SJCRH30 (cell line): Measurements from ENCODE around the gene RAB11B. TPM values are rescaled to one million over a fixed set of nuclear protein-coding genes. Genes with fewer than 3 reads are reported as not detected.
"Not testable (repeated sequence)": the region's sequence is repeated elsewhere in the genome, so short reads cannot be mapped to it uniquely, and the experiment has no call there.

ENCODE experiments used
- DNase-seq, 2 experiments: peaks; one replicate each; pipeline ENCODE4 v3.0.0-alpha.2; 2015 to 2020
- H3K27ac ChIP-seq: fragments of 250-450 bp; sonication (Bioruptor Pico); 2 replicates; pipeline ENCODE4 v1.5.1; 2020; ENCODE audit warnings: mild to moderate bottlenecking, moderate library complexity
- H3K27me3 ChIP-seq: fragments of 250-450 bp; sonication (Bioruptor Pico); 2 replicates; pipeline ENCODE4 v1.5.1; 2020; ENCODE audit warnings: mild to moderate bottlenecking, moderate library complexity
- H3K36me3 ChIP-seq: fragments of 250-450 bp; sonication (Bioruptor Pico); 2 replicates; pipeline ENCODE4 v1.5.1; 2020; ENCODE audit warnings: mild to moderate bottlenecking, moderate library complexity
- H3K4me1 ChIP-seq: fragments of 250-450 bp; sonication (Bioruptor Pico); 2 replicates; pipeline ENCODE4 v1.5.1; 2020; ENCODE audit warnings: mild to moderate bottlenecking, moderate library complexity
- H3K4me3 ChIP-seq: fragments of 250-450 bp; sonication (Bioruptor Pico); 2 replicates; pipeline ENCODE4 v1.5.1; 2020; ENCODE audit warnings: mild to moderate bottlenecking, moderate library complexity
- H3K9me3 ChIP-seq: fragments of 250-450 bp; sonication (Bioruptor Pico); replicated peaks from 2 replicates; pipeline ENCODE4 v1.5.1; 2020; ENCODE audit warnings: mild to moderate bottlenecking, moderate library complexity
- total RNA-seq: library from RNA; depleted of rRNA; stranded (reverse); fragments of >200 nt; shearing (Covaris generic); gene quantifications from 2 replicates; pipeline ENCODE4 v1.2.3, GENCODE V29; 2014

The RAB11B gene
- total RNA-seq, 1 experiment from 2014 or later = 17.7 TPM

DNA sequence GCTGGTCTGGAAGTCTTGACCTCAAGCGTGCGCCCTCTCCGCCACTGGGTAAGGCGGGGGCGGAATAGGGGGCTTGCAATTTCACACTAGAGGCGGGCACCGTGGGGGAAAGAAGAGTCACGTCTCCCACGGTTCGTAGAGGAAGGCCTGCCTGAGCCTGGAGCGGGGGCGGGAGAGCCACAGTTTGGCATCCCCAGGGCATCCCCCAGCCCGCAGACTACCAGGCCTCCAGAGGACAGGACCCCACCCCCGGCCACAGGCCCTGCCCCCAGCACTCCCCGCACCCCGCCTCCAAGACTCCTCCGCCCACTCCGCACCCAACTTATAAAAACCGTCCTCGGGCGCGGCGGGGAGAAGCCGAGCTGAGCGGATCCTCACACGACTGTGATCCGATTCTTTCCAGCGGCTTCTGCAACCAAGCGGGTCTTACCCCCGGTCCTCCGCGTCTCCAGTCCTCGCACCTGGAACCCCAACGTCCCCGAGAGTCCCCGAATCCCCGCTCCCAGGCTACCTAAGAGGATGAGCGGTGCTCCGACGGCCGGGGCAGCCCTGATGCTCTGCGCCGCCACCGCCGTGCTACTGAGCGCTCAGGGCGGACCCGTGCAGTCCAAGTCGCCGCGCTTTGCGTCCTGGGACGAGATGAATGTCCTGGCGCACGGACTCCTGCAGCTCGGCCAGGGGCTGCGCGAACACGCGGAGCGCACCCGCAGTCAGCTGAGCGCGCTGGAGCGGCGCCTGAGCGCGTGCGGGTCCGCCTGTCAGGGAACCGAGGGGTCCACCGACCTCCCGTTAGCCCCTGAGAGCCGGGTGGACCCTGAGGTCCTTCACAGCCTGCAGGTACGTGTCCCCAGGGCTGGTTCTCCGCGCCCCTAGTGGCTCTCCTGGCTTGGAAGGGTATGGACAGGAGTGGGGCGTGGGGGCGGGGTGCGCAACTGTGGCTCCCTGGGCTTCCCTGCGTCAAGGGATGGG, 26.1 kb upstream of the RAB11B start, which contains the start of gene ANGPTL4:
ANGPTL4 (plus strand) TSS at position 353 of the 969 bp plus-strand sequence; CDS start at position 520, 167 bp downstream.
- no peak for DNase-seq
- Histone ChIP-seq H3K9me3 (no peaks in the 10 kb centered on the region), H3K4me1 (peaks cover 28% of the 10 kb centered on the region), H3K27me3 (no peaks in the 10 kb centered on the region), H3K4me3 (no peak within 1 kb of the TSS), H3K27ac (no peak within 1 kb of the TSS), H3K36me3 (no peaks in the 10 kb centered on the region)

GRCh38 chr19:8366121-8366581, 24.0 kb upstream of the RAB11B start:
- Histone ChIP-seq H3K4me1 (peaks cover 39% of the 10 kb centered on the region), H3K27me3 (no peaks in the 10 kb centered on the region), H3K27ac (peak overlapping the region; percentile 95), H3K4me3 (no peak overlapping the region), H3K36me3 (no peaks in the 10 kb centered on the region), H3K9me3 (no peaks in the 10 kb centered on the region)
- no peak for DNase-seq

- H3K27me3 ChIP-seq = no peaks in the 10 kb centered on the region
- no peaks in the 10 kb centered on the region for H3K9me3 ChIP-seq
- H3K4me1 ChIP-seq = peaks cover 32% of the 10 kb centered on the region
- peak; percentile 82 to 86 for DNase-seq
- peak overlapping the region; percentile 95 for H3K27ac ChIP-seq
- H3K36me3 ChIP-seq = no peaks in the 10 kb centered on the region
- peak overlapping the region; percentile 43 for H3K4me3 ChIP-seq
Observed at GRCh38 chr19:8366961-8367326, 23.2 kb upstream of the RAB11B start.

DNA sequence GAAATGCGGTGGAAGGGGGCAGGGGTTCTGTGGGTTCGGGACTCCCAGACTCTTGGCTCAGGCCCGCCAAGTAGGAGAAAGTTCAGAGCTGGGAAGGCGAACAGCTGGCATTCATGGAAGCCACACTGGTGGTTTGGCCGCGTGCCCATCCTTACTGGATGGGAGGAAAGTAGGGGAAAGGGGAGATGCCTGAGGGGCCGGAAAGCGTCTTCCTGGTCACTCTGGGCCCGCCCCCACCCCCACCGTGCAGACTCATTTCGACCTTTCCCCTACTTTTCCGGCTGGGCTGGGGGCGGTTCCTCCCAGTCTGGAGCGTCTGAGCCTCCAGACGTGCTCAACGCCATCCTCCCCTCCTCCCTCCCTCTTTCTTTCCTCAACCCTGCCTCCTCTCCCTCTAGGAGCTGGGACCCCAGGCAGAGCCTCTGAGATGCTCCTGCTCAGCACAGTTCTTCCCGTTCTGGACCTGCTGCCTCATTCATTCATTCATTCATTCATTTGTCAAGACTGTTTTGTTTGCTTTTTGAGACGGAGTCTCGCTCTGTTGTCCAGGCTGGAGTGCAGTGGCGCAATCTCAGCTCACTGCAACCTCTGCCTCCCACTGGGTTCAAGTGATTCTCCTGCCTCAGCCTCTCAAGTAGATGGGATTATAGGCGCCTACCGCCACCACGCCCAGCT, 22.7 kb upstream of the RAB11B start:
- H3K9me3 ChIP-seq = no peaks in the 10 kb centered on the region
- peak overlapping the region; percentile 43 for H3K4me3 ChIP-seq
- peak overlapping the region; percentile 95 for H3K27ac ChIP-seq
- peaks cover 30% of the 10 kb centered on the region for H3K4me1 ChIP-seq
- H3K27me3 ChIP-seq = no peaks in the 10 kb centered on the region
- peak; percentile 99 to 100 for DNase-seq
- no peaks in the 10 kb centered on the region for H3K36me3 ChIP-seq

DNA sequence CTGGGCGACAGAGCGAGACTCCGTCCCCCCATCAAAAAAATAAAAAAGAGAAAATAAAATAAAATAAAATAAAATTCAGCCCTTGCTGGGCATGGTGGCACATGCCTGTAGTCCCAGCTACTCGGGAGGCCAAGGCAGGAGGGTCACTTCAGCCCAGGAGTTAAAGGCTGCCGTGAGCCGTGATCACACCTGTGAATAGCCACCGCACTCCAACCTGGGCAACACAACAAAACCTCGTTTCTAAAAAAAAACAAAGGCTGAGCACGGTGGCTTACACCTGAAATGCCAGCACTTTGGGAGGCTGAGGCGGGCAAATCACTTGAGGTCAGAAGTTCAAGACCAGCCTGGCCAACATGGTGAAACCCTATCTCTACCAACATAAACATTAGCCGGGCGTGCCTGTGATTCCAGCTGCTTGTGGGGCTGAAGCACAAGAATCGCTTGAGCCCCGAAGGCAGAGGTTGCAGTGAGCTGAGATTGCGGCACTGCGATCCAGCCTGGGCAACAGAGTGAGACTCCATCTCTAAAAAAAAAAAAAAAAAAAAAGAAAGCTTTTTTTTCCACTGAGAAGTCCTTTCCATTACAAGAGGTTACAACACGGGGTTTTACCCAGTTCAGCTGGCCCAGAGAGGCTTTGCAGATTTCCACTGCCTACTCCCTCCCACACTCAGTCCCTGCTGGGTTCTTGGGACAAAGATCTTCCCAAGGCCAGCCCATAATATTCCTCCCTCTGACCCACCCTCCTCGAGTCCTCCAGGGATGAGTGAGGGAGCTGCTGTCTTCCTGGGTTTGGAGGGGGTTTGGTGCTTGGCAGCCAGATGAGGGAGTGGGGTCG, 19.8 kb upstream of the RAB11B start:
- DNase-seq = peak; percentile 74 to 79
- H3K36me3 ChIP-seq = no peaks in the 10 kb centered on the region
- peak overlapping the region; percentile 36; the same call in 1 of the 2 replicates for H3K27ac ChIP-seq
- no peaks in the 10 kb centered on the region for H3K9me3 ChIP-seq
- H3K4me3 ChIP-seq = no peak overlapping the region
- peaks cover 30% of the 10 kb centered on the region for H3K4me1 ChIP-seq
- no peaks in the 10 kb centered on the region for H3K27me3 ChIP-seq

DNA sequence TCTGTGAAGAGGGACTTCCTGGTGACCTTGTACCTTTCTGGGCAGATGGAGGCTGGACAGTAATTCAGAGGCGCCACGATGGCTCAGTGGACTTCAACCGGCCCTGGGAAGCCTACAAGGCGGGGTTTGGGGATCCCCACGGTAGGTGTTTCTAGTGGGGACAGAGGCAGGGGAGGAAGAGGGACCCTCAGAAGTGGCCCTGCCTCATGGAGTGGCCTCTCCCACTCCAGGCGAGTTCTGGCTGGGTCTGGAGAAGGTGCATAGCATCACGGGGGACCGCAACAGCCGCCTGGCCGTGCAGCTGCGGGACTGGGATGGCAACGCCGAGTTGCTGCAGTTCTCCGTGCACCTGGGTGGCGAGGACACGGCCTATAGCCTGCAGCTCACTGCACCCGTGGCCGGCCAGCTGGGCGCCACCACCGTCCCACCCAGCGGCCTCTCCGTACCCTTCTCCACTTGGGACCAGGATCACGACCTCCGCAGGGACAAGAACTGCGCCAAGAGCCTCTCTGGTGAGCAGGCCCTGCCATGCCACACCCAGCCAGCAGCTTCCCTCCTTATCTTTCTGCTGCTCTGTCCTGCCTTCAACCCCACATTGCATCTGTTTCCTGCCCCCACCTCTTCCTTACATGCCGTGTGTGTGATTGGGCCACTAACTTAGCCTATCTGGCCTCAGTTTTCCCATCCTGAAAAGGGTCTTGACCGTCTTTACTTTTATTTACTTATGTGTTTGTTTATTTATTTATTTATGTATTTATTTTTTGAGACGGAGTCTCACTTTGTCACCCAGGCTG, 19.0 kb upstream of the RAB11B start:
- Histone ChIP-seq H3K4me1 (peaks cover 28% of the 10 kb centered on the region), H3K27me3 (no peaks in the 10 kb centered on the region), H3K36me3 (no peaks in the 10 kb centered on the region), H3K27ac (peak overlapping the region; percentile 36; the same call in 1 of the 2 replicates), H3K9me3 (no peaks in the 10 kb centered on the region), H3K4me3 (no peak overlapping the region)
- no peak for DNase-seq

DNA sequence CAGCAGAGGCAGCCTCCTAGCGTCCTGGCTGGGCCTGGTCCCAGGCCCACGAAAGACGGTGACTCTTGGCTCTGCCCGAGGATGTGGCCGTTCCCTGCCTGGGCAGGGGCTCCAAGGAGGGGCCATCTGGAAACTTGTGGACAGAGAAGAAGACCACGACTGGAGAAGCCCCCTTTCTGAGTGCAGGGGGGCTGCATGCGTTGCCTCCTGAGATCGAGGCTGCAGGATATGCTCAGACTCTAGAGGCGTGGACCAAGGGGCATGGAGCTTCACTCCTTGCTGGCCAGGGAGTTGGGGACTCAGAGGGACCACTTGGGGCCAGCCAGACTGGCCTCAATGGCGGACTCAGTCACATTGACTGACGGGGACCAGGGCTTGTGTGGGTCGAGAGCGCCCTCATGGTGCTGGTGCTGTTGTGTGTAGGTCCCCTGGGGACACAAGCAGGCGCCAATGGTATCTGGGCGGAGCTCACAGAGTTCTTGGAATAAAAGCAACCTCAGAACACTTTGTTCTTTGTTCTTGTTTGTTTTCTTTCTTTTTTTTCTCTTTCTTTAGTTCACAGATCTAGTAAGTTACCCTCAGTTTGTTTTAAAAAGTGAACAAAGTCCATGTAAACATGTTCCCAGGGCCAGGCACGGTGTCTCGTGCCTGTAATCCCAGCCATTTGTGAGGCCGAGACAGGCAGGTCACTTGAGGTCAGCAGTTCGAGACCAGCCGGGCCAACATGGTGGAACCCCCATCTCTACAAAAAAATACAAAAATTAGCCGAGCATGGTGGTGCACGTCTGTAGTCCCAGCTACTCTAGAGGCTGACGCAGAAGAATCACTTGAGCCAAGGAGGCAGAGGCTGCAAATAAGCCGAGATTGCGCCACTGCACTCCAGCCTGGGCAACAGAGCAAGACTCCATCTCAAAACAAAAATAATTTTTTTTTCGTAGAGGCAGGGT, 16.0 kb upstream of the RAB11B start:
- Histone ChIP-seq H3K4me1 (peaks cover 11% of the 10 kb centered on the region), H3K27me3 (no peaks in the 10 kb centered on the region), H3K36me3 (no peaks in the 10 kb centered on the region), H3K27ac (no peak overlapping the region), H3K9me3 (no peaks in the 10 kb centered on the region), H3K4me3 (no peak overlapping the region)
- no peak for DNase-seq

DNA sequence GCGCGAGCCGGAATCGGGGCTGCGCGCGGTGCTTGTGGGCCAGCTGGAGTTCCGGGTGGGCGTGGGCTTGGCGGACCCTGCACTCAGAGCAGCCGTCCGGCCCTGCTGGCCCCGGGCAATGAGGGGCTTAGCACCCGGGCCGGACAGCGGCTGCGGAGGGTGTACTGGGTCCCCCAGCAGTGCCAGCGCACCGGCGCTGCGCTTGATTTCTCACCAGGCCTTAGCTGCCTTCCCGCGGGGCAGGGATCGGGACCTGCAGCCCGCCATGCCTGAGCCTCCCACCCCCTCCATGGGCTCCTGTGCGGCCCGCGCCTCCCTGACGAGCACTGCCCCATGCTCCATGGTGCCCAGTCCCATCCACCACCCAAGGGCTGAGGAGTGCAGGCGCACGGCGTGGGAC, 14.4 kb upstream of the RAB11B start:
- H3K4me3 ChIP-seq, H3K4me1 ChIP-seq, H3K27ac ChIP-seq, H3K9me3 ChIP-seq, DNase-seq, H3K27me3 ChIP-seq, H3K36me3 ChIP-seq: not testable (repeated sequence)

DNA sequence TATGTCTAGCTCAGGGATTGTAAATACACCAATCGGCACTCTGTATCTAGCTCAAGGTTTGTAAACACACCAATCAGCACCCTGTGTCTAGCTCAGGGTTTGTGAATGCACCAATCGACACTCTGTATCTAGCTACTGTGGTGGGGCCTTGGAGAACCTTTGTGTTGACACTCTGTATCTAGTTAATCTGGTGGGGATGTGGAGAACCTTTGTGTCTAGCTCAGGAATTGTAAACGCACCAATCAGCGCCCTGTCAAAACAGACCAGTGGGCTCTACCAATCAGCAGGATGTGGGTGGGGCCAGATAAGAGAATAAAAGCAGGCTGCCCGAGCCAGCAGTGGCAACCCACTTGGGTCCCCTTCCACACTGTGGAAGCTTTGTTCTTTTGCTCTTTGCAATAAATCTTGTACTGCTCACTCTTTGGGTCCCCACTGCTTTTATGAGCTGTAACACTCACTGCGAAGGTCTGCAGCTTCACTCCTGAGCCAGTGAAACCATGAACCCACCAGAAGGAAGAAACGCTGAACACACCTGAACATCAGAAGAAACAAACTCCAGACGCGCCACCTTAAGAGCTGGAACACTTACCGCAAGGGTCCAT, 13.7 kb upstream of the RAB11B start:
- not testable (repeated sequence) for H3K27ac ChIP-seq, H3K4me3 ChIP-seq, DNase-seq, H3K9me3 ChIP-seq, H3K4me1 ChIP-seq, H3K36me3 ChIP-seq, H3K27me3 ChIP-seq

DNA sequence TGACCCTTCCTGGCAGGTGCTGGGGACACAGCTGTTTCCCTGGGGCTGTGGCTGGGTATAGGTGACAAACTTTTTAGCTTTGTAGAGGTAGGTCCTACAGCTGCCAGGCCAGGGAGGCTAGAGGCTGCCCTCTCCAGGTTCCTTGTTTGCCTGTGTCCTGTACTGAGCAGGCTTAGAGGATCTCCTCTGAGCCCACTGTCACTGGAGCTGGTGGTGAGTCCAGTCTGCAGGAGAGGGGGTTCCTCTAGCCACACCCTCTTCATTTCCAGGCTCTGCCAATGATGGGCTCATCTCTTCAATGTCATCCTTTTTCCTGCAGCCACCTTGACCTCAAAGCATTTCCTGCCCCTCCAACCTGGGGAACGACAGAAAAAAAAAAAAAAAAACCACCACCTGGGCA, 12.6 kb upstream of the RAB11B start:
- DNase-seq = no peak
- H3K4me3 ChIP-seq = no peak overlapping the region
- H3K4me1 ChIP-seq = no peaks in the 10 kb centered on the region
- no peaks in the 10 kb centered on the region for H3K27me3 ChIP-seq
- H3K27ac ChIP-seq = no peak overlapping the region
- no peaks in the 10 kb centered on the region for H3K9me3 ChIP-seq
- H3K36me3 ChIP-seq = no peaks in the 10 kb centered on the region

- H3K4me1 ChIP-seq, H3K9me3 ChIP-seq, H3K27ac ChIP-seq, DNase-seq, H3K4me3 ChIP-seq, H3K36me3 ChIP-seq, H3K27me3 ChIP-seq: not testable (repeated sequence)
Observed at GRCh38 chr19:8379156-8379891, 10.8 kb upstream of the RAB11B start.

DNA sequence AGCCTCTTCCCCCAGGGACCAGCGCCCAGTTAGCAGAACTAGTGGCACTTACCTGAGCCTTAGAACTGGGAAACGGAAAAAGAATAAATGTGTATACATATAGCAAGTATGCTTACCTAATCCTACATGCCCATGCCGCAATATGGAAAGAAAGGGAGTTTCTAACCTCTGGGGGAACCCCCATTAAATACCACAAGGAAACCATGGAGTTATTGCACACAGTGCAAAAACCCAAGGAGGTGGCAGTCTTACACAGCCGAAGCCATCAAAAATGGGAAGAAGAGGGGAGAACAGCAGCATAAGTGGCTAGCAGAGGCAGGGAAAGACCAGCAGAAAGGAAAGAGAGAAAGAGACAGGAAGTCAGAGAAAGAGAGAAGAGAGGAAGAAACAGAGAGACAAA, 5.6 kb upstream of the RAB11B start:
- not testable (repeated sequence) for H3K4me1 ChIP-seq, H3K9me3 ChIP-seq, H3K27me3 ChIP-seq, H3K4me3 ChIP-seq, DNase-seq, H3K36me3 ChIP-seq, H3K27ac ChIP-seq
